Naive thymus-derived CD4-positive, alpha-beta T cell (primary cell): Measurements from ENCODE around the gene GBX2. TPM values are rescaled to one million over a fixed set of nuclear protein-coding genes. Genes with fewer than 3 reads are reported as not detected.

Source experiments
- ATAC-seq: fragments of 150-1000 bp; cut with Tn5 transposase; 2 replicates; pipeline ENCODE4 v1.10.0; 2021; ENCODE audit warnings: mild to moderate bottlenecking, moderate library complexity
- CTCF ChIA-PET: fragments of 350-600 bp; sonication (Branson Sonifier 250); formaldehyde crosslinking; loops from one replicate; lab custom pipeline; 2021; ENCODE audit warnings: antibody characterized with exemption; lab: Charles Lee
- POLR2A ChIA-PET: fragments of 350-600 bp; sonication (Branson Sonifier 250); formaldehyde crosslinking; loops from one replicate; lab custom pipeline; 2021; ENCODE audit warnings: antibody characterized with exemption, inconsistent platforms; lab: Charles Lee
- DNase-seq, 9 donors: peaks; one replicate each; pipeline versions ENCODE4 v3.0.0 to v3.0.0-alpha.2; 2020 to 2022; ENCODE audit warnings: mixed read lengths in 1 of 9
- H3K27ac ChIP-seq: one replicate; pipeline ENCODE4 v1.7.0; 2013; ENCODE audit warnings: mild to moderate bottlenecking, low read depth, low read length, moderate library complexity
- H3K27me3 ChIP-seq, 2 donors: one replicate each; pipeline ENCODE4 v1.7.0; 2013; ENCODE audit warnings: low read length in 2 of 2, mild to moderate bottlenecking in 2 of 2, moderate library complexity in 2 of 2; ENCODE audit not compliant: control insufficient read depth in 2 of 2, insufficient read depth in 2 of 2
- H3K36me3 ChIP-seq, 3 experiments: 1 replicate in 2 of 3; 2 replicates in 1 of 3; pipeline ENCODE4 v1.7.0; 2013; ENCODE audit warnings: low read length in 3 of 3, mild to moderate bottlenecking in 3 of 3, moderate library complexity in 1 of 3; ENCODE audit not compliant: insufficient read depth in 3 of 3, control insufficient read depth in 2 of 3
- H3K4me1 ChIP-seq, 2 donors: one replicate each; pipeline ENCODE4 v1.7.0; 2013; ENCODE audit warnings: low read length in 2 of 2, mild to moderate bottlenecking in 2 of 2, moderate library complexity in 1 of 2; ENCODE audit not compliant: control insufficient read depth in 2 of 2, insufficient read depth in 2 of 2
- H3K4me3 ChIP-seq: 2 replicates; pipeline ENCODE4 v1.7.0; 2013; ENCODE audit warnings: mild to moderate bottlenecking, low read length
- H3K9me3 ChIP-seq, 3 experiments: 1 replicate in 2 of 3; 2 replicates in 1 of 3; pipeline ENCODE4 v1.7.0; 2013; ENCODE audit warnings: low read length in 3 of 3; ENCODE audit not compliant: control insufficient read depth in 2 of 3
- H3K27ac Mint-ChIP-seq, 9 donors: one replicate each; pipeline ENCODE4 v1.8.0; 2020 to 2022; ENCODE audit warnings: mixed read lengths in 9 of 9, mild to moderate bottlenecking in 8 of 9, moderate library complexity in 5 of 9, inconsistent platforms in 2 of 9
- H3K27me3 Mint-ChIP-seq, 5 donors: one replicate each; pipeline ENCODE4 v1.8.0; 2021 to 2022; ENCODE audit warnings: mixed read lengths in 5 of 5, mild to moderate bottlenecking in 1 of 5
- H3K36me3 Mint-ChIP-seq, 5 donors: one replicate each; pipeline ENCODE4 v1.8.0; 2020 to 2022; ENCODE audit warnings: mixed read lengths in 5 of 5, mild to moderate bottlenecking in 3 of 5, inconsistent platforms in 1 of 5
- H3K4me1 Mint-ChIP-seq, 7 donors: one replicate each; pipeline ENCODE4 v1.8.0; 2020 to 2022; ENCODE audit warnings: mixed read lengths in 7 of 7, mild to moderate bottlenecking in 3 of 7, inconsistent platforms in 1 of 7
- H3K4me3 Mint-ChIP-seq, 10 donors: one replicate each; pipeline ENCODE4 v1.8.0; 2020 to 2022; ENCODE audit warnings: mild to moderate bottlenecking in 10 of 10, mixed read lengths in 10 of 10, moderate library complexity in 6 of 10, inconsistent platforms in 2 of 10
- H3K9me3 Mint-ChIP-seq, 11 donors: one replicate each; pipeline ENCODE4 v1.8.0; 2020 to 2022; ENCODE audit warnings: mixed read lengths in 11 of 11, mild to moderate bottlenecking in 4 of 11, inconsistent platforms in 1 of 11, moderate library complexity in 1 of 11
- intact Hi-C, 2 donors: fragments of 100-400 bp; cut with micrococcal nuclease; formaldehyde crosslinking; loops; one replicate each; pipeline ENCODE4 v1.15.1; 2023
- polyA plus RNA-seq, 2 donors: library from polyadenylated mRNA; unstranded; fragments of 300-500 nt; fragmentation: Illumina TruSeq; gene quantifications; one replicate each; pipeline ENCODE4 v1.2.3, GENCODE V29; 2021
- total RNA-seq, 6 experiments: library from RNA in 5 of 6; stranded (reverse) in 5 of 6; gene quantifications; 1 replicate in 5 of 6; 2 replicates in 1 of 6; pipeline ENCODE4 v1.2.3 and lab custom pipeline; 2021 to 2026

GBX2 gene
- total and polyA plus RNA-seq, 7 experiments from 2014 or later: not detected

GRCh38 chr2:236169741-236170589 lies 1.8 kb upstream of the GBX2 start:
- intact Hi-C loops: no loop called here

GRCh38 chr2:236169151-236169721 lies 1.1 kb upstream of the GBX2 start:
- Histone ChIP-seq H3K4me3 (no peak overlapping the region), H3K4me1 (no peaks in the 10 kb centered on the region), H3K27ac (no peak overlapping the region), H3K27me3 (peaks cover 0 to 13% of the 10 kb centered on the region in 2 donors), H3K9me3 (no peaks in the 10 kb centered on the region), H3K36me3 (no peaks in the 10 kb centered on the region)
- Mint-ChIP-seq H3K36me3 (peaks cover 0 to 5% (median 0%) of the 10 kb centered on the region in 5 donors), H3K27me3 (peaks cover 58 to 69% (median 64%) of the 10 kb centered on the region in 5 donors), H3K9me3 (peaks cover 0 to 3% (median 0%) of the 10 kb centered on the region in 11 donors), H3K4me3 (peak overlapping the region in 4 of 10 donors; percentile 21 to 39 (median 28)), H3K4me1 (peaks cover 6 to 30% (median 21%) of the 10 kb centered on the region in 7 donors), H3K27ac (peak overlapping the region in 1 of 9 donors; percentile 79)
- CTCF ChIA-PET: no interaction called here
- ATAC-seq (no peak), DNase-seq (no peak)
- POLR2A ChIA-PET: no interaction called here
- intact Hi-C loops: no loop called here

More at GRCh38 chr2:236169741-236170589, 1.8 kb upstream of the GBX2 start:
- Mint-ChIP-seq H3K4me3 (peak overlapping the region in 4 of 10 donors; percentile 21 to 50 (median 30)), H3K36me3 (peaks cover 0 to 7% (median 0%) of the 10 kb centered on the region in 5 donors), H3K9me3 (peaks cover 0 to 6% (median 0%) of the 10 kb centered on the region in 11 donors), H3K4me1 (peaks cover 8 to 26% (median 18%) of the 10 kb centered on the region in 7 donors), H3K27me3 (peaks cover 60 to 73% (median 67%) of the 10 kb centered on the region in 5 donors), H3K27ac (peak overlapping the region in 1 of 9 donors; percentile 86)
- Histone ChIP-seq H3K4me1 (no peaks in the 10 kb centered on the region), H3K9me3 (no peaks in the 10 kb centered on the region), H3K27me3 (peaks cover 0 to 17% of the 10 kb centered on the region in 2 donors), H3K4me3 (no peak overlapping the region), H3K27ac (no peak overlapping the region), H3K36me3 (no peaks in the 10 kb centered on the region)
- ATAC-seq (no peak), DNase-seq (no peak)
- ChIA-PET CTCF (no interaction called here), POLR2A (no interaction called here)

- no peak overlapping the region for H3K27ac Mint-ChIP-seq
- Histone ChIP-seq H3K9me3 (no peaks in the 10 kb centered on the region), H3K27ac (no peak overlapping the region), H3K4me1 (no peaks in the 10 kb centered on the region), H3K4me3 (no peak overlapping the region), H3K36me3 (no peaks in the 10 kb centered on the region), H3K27me3 (peaks cover 0 to 9% of the 10 kb centered on the region in 2 donors)
- peaks cover 54 to 64% (median 61%) of the 10 kb centered on the region in 5 donors for H3K27me3 Mint-ChIP-seq
- no peaks in the 10 kb centered on the region for H3K36me3 Mint-ChIP-seq
- ChIA-PET POLR2A (no interaction called here), CTCF (no interaction called here)
- peaks cover 0 to 34% (median 21%) of the 10 kb centered on the region in 7 donors for H3K4me1 Mint-ChIP-seq
- H3K9me3 Mint-ChIP-seq: peaks cover 0 to 1% (median 0%) of the 10 kb centered on the region in 11 donors
- intact Hi-C loops: no loop called here
- peak overlapping the region in 1 of 10 donors; percentile 77 for H3K4me3 Mint-ChIP-seq
- DNase-seq (no peak), ATAC-seq (no peak)
These were observed 683 bp downstream of the GBX2 start for GRCh38 chr2:236167297-236168109.

GRCh38 chr2:236166796-236167296 lies 1.3 kb downstream of the GBX2 start:
- Histone ChIP-seq H3K36me3 (no peaks in the 10 kb centered on the region), H3K27me3 (peaks cover 0 to 9% of the 10 kb centered on the region in 2 donors), H3K4me3 (no peak overlapping the region), H3K9me3 (no peaks in the 10 kb centered on the region), H3K4me1 (no peaks in the 10 kb centered on the region), H3K27ac (no peak overlapping the region)
- Mint-ChIP-seq H3K9me3 (peaks cover 0 to 1% (median 0%) of the 10 kb centered on the region in 11 donors), H3K27me3 (peaks cover 56 to 64% (median 61%) of the 10 kb centered on the region in 5 donors), H3K4me3 (peak overlapping the region in 8 of 10 donors; percentile 42 to 77 (median 56)), H3K4me1 (peaks cover 0 to 31% (median 17%) of the 10 kb centered on the region in 7 donors), H3K27ac (peak overlapping the region in 1 of 9 donors; percentile 69), H3K36me3 (no peaks in the 10 kb centered on the region)
- no peak for DNase-seq
- CTCF ChIA-PET: no interaction called here
- intact Hi-C loops: no loop called here
- ATAC-seq: no peak
- POLR2A ChIA-PET: no interaction called here

- H3K36me3 ChIP-seq: no peaks in the 10 kb centered on the region
- DNase-seq (no peak), ATAC-seq (no peak)
- ChIA-PET CTCF (no interaction called here), POLR2A (no interaction called here)
- Mint-ChIP-seq H3K27ac (peak overlapping the region in 1 of 9 donors; percentile 69), H3K27me3 (peaks cover 59 to 66% (median 62%) of the 10 kb centered on the region in 5 donors), H3K4me1 (peaks cover 0 to 31% (median 16%) of the 10 kb centered on the region in 7 donors), H3K36me3 (no peaks in the 10 kb centered on the region), H3K9me3 (peaks cover 0 to 1% (median 0%) of the 10 kb centered on the region in 11 donors), H3K4me3 (peak overlapping the region; percentile 38 to 77 (median 56))
- intact Hi-C loops: no loop called here
- no peak overlapping the region for H3K27ac ChIP-seq
- peaks cover 0 to 9% of the 10 kb centered on the region in 2 donors for H3K27me3 ChIP-seq
- no peaks in the 10 kb centered on the region for H3K9me3 ChIP-seq
- no peaks in the 10 kb centered on the region for H3K4me1 ChIP-seq
- no peak overlapping the region for H3K4me3 ChIP-seq
These were observed 2.1 kb downstream of the GBX2 start for GRCh38 chr2:236165842-236166795.
